ENCODE data around the gene N4BP2L1. TPM values are rescaled to one million over a fixed set of nuclear protein-coding genes. Genes with fewer than 3 reads are reported as not detected.
A peak's percentile ranks its signal among the peaks of the same experiment; 100 is the strongest.

N4BP2L1 gene
- polyA plus RNA-seq, 3 donors, result 50.9 to 82.5 (median 81.5) TPM

- Histone ChIP-seq H3K4me3 (replicated peaks in 1 of 3; ENCODE audit: low read depth in 2 of 3, low read length in 3 of 3) (no peak overlapping the region), H3K36me3 (replicated peaks in 1 of 2; ENCODE audit: control insufficient read depth in 1 of 2, insufficient read depth in 2 of 2, low read length in 2 of 2) (peaks cover 2 to 44% of the 10 kb centered on the region in 2 donors), H3K4me1 (ENCODE audit: control insufficient read depth in 1 of 2, insufficient read depth in 2 of 2, low read length in 2 of 2) (no peaks in the 10 kb centered on the region), H3K9ac (ENCODE audit: insufficient read depth, low read length, poor library complexity, severe bottlenecking) (no peak overlapping the region), H3K27me3 (ENCODE audit: control insufficient read depth in 2 of 2, insufficient read depth in 2 of 2, low read length in 2 of 2) (no peaks in the 10 kb centered on the region), H3K79me2 (ENCODE audit: insufficient read depth, low read length) (no peaks in the 10 kb centered on the region), H3K9me3 (replicated peaks in 1 of 2; ENCODE audit: control insufficient read depth in 1 of 2, insufficient read depth in 1 of 2, low read length in 2 of 2) (no peaks in the 10 kb centered on the region), H3K27ac (ENCODE audit: low read depth in 1 of 2, low read length in 2 of 2) (no peak overlapping the region), H3K4me2 (replicated peaks; ENCODE audit: extremely low read depth, low read length, poor library complexity, severe bottlenecking) (no peak overlapping the region), H4K20me1 (ENCODE audit: insufficient read depth, low read length) (no peaks in the 10 kb centered on the region), H2AFZ (ENCODE audit: insufficient read depth, low read depth, low read length, poor library complexity, severe bottlenecking) (peak overlapping the region; percentile 26)
- H3K4me3 Mint-ChIP-seq, result no peak overlapping the region
- H3K4me1 Mint-ChIP-seq, result no peaks in the 10 kb centered on the region
- H3K9me3 Mint-ChIP-seq, result peaks cover 0 to 2% (median 0%) of the 10 kb centered on the region in 7 donors
- 100% methylated on average over 1 of the region's 2 CpGs for WGBS (ENCODE audit: insufficient coverage)
- peak in 1 of 3 donors; percentile 4 for DNase-seq
- no peak for TF ChIP-seq CTCF (IDR thresholded peaks at IDR 0.05)
- H3K27me3 Mint-ChIP-seq (ENCODE audit: low read depth in 3 of 3), result no peaks in the 10 kb centered on the region
- H3K27ac Mint-ChIP-seq, result no peak overlapping the region
- intact Hi-C loops (cut with micrococcal nuclease), result no loop called here
- H3K36me3 Mint-ChIP-seq, result peaks cover 18 to 23% of the 10 kb centered on the region in 2 donors
Observed at GRCh38 chr13:32384702-32385101, 43.2 kb downstream of the N4BP2L1 start.

- no peak for DNase-seq
- Histone ChIP-seq H3K9me3 (replicated peaks in 1 of 2; ENCODE audit: control insufficient read depth in 1 of 2, insufficient read depth in 1 of 2, low read length in 2 of 2) (no peaks in the 10 kb centered on the region), H3K9ac (ENCODE audit: insufficient read depth, low read length, poor library complexity, severe bottlenecking) (no peak overlapping the region), H3K4me2 (replicated peaks; ENCODE audit: extremely low read depth, low read length, poor library complexity, severe bottlenecking) (no peak overlapping the region), H3K4me1 (ENCODE audit: control insufficient read depth in 1 of 2, insufficient read depth in 2 of 2, low read length in 2 of 2) (no peaks in the 10 kb centered on the region), H3K36me3 (replicated peaks in 1 of 2; ENCODE audit: control insufficient read depth in 1 of 2, insufficient read depth in 2 of 2, low read length in 2 of 2) (peaks cover 6 to 50% of the 10 kb centered on the region in 2 donors), H3K27ac (ENCODE audit: low read depth in 1 of 2, low read length in 2 of 2) (no peak overlapping the region), H3K79me2 (ENCODE audit: insufficient read depth, low read length) (no peaks in the 10 kb centered on the region), H3K27me3 (ENCODE audit: control insufficient read depth in 2 of 2, insufficient read depth in 2 of 2, low read length in 2 of 2) (no peaks in the 10 kb centered on the region), H3K4me3 (replicated peaks in 1 of 3; ENCODE audit: low read depth in 2 of 3, low read length in 3 of 3) (no peak overlapping the region), H2AFZ (ENCODE audit: insufficient read depth, low read depth, low read length, poor library complexity, severe bottlenecking) (peak overlapping the region; percentile 26), H4K20me1 (ENCODE audit: insufficient read depth, low read length) (no peaks in the 10 kb centered on the region)
- TF ChIP-seq CTCF (IDR thresholded peaks at IDR 0.05), result no peak
- intact Hi-C loops (cut with micrococcal nuclease), result no loop called here
- H3K27ac Mint-ChIP-seq, result no peak overlapping the region
- H3K4me1 Mint-ChIP-seq, result no peaks in the 10 kb centered on the region
- H3K27me3 Mint-ChIP-seq (ENCODE audit: low read depth in 3 of 3), result no peaks in the 10 kb centered on the region
- no peak overlapping the region for H3K4me3 Mint-ChIP-seq
- peaks cover 23 to 29% of the 10 kb centered on the region in 2 donors for H3K36me3 Mint-ChIP-seq
- 93% methylated on average over 5 of the region's 5 CpGs for WGBS (ENCODE audit: insufficient coverage)
- peaks cover 0 to 2% (median 0%) of the 10 kb centered on the region in 7 donors for H3K9me3 Mint-ChIP-seq
Observed at GRCh38 chr13:32383836-32384618, 43.9 kb downstream of the N4BP2L1 start.

Measured in CD14-positive monocyte (primary cell).